T-helper 1 cell (primary cell): ENCODE measurements around the gene BABAM2.

Experiments
- DNase-seq, 5 donors: peaks; one replicate each; pipeline ENCODE4 v3.0.0-alpha.2; 2012 to 2020

The BABAM2 gene

DNA sequence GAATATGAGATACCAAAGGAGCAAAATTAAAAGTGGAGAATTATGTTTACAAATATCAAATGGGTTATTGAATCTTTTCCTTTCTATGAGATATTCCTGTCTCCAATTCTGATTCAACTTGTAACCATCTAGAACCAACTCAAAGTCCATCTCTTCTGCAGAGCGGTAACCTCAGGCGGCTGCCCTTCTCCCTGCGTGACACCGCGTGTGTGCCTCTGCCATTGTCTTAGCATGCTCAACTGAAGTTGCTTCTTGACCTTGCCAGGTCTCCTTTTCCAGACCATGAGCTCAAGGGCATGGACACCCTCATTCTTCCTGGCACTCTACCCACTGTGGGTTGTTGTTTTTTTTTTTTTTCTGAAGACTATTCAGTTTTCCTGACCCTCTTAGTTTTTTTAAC is 398.1 kb downstream of the BABAM2 start:
- no peak for DNase-seq

DNA sequence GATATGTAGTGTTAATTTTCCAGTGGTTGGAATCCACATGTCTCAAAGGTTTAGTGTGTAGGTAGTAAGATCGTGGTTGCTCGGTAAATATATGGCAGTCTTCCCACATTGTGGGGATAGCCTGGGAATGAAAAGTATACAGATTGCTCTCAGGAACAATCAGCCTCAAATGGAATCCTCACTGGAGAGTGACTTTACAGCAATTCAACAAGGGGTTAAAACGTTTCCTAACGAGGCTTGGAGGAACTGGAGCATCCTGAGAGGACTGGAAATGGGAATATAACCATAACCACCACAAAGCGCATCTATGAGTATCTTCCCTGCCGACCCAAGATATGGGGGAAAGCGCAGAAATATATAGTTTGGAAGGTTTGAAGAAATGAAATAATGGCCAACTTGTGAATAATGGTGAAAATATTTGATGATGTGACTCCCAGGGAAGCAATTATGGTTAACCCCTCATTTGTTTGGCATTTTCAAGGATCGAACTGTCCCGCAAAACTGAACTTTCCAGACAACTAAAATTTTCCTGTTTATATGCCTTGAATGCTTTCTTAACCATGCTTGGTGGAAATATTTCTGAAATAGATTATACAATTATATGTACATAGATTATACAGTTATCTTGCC is 401.4 kb downstream of the BABAM2 start:
- DNase-seq, result no peak

DNA sequence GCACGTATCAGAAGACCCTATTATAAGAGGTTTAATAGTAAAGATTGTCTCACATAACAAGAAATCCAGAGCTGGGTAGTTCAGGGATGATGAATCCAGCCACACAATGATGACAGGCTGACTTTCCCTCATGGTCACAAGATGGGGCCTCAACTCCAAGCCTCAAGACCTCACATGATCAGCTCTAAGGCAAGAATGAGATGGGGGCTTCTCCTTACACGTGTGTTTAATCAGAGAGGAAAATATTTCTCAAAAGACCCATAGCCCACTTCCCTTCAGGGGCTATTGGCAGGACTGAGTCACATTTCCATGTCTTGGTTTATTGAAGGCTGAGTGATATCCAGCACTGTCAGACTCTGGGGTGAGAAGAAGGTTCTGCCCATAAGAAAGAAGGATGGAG is 402.0 kb downstream of the BABAM2 start:
- DNase-seq, result no peak

DNA sequence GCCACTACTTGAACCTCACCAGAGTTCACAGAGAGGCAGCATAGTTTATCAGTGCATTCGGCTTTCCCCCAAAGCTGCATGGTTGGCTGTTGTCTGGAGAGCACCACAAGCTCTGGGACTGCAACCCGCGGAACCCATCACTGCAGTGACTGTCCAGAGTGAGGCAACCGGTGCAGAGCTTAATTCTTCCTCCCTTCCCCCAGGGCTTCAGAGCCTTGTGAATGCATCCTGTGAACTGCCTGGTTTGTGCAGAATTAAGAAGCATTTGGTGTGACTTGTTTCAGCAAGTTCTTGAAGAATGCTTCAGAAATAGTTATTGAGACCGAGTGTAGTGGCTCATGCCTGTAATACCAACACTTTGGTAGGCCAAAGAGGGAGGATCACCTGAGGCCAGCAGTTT is 402.9 kb downstream of the BABAM2 start:
- DNase-seq, result no peak

DNA sequence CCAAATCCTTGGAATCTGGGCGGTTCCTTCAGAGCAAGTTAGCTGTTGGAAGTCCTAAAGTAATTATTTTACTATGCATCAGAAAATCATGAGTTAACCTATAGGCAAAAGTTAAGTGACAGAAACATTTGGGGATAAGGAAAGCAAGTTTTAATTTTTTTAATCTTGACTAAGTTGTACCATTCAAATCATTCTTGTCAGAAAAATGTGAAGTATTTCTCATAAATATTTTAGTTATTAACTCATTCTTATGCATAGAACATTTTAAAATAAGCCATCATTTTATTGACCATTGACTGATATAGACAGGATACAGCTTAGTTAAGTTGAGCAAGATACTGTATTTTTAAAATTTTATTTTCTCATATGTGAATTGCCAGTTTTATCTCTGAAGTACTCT is 403.9 kb downstream of the BABAM2 start:
- DNase-seq, result no peak

DNA sequence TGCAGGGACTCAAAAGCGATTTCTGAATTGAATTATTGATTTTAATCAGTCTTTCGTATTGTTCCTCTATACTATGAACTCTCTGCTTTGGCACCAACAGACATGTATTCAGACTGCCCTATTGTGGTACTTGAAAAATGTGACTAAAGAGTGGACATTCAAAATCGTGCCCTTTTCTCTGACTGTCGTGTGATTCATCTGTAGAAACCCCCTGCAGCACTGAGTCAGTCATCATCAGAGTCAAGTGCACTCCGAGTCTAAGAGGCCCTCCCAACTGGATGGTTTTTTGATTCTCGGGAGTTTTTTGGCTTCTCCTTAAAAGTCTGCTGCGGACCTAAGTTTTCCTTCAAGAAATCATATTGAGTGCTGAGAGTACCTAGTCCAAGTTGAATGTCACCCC is 405.7 kb downstream of the BABAM2 start:
- DNase-seq, result no peak

DNA sequence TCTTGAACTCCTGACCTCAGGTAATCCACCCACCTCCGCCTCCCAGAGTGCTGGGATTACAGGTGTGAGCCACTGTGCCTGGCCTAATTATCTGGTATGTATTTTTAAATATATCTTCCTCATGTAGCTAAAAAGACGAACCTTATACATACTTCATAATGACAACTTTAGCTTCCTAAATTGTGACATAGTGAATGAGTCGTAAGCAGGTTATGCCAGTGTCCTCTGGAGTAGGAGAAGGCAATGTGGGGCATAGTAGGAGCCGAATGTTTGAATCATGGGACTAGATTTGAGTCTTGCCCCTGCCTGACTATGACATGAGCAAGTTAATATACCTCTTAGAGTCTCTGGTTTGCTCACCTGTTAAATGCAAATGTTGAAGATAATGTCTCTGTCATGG is 406.4 kb downstream of the BABAM2 start:
- DNase-seq, result no peak

DNA sequence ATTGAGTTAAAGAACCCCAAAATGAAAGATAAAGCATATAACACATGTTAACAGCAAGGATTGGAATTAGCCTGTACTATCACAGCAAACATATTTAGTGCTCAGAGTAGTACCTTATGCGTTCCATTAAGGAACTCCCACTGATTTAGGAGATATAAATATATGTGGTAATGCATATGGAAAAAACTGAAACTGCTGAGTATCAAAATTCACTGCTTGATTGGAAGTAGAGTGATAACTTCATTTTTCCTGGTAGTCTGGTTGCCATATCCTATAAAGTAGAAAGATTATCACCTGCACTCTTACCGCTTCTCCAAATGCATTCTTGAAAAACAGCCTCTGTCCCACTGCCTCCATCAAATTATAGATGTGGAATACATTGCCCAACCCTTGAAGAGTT is 407.0 kb downstream of the BABAM2 start:
- no peak for DNase-seq

DNA sequence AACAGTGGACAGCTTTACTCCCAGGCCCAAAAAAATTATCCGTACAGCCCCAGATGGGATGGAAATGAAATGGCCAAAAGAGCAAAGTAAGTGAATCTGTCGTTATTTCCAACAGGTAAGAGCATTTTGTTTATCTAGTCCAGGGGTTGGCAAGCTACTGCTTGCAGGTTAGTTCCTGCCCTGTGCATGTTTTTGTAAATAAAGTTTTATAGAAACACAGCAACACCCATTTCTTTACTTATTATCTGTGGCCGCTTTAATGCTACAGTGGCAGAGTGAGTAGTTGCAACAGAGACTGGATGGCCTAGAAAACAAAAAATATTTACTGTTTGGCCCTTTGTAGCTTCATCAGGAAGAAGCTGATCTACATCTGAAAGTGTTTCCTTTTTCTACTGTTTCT is 407.9 kb downstream of the BABAM2 start:
- DNase-seq, result no peak

DNA sequence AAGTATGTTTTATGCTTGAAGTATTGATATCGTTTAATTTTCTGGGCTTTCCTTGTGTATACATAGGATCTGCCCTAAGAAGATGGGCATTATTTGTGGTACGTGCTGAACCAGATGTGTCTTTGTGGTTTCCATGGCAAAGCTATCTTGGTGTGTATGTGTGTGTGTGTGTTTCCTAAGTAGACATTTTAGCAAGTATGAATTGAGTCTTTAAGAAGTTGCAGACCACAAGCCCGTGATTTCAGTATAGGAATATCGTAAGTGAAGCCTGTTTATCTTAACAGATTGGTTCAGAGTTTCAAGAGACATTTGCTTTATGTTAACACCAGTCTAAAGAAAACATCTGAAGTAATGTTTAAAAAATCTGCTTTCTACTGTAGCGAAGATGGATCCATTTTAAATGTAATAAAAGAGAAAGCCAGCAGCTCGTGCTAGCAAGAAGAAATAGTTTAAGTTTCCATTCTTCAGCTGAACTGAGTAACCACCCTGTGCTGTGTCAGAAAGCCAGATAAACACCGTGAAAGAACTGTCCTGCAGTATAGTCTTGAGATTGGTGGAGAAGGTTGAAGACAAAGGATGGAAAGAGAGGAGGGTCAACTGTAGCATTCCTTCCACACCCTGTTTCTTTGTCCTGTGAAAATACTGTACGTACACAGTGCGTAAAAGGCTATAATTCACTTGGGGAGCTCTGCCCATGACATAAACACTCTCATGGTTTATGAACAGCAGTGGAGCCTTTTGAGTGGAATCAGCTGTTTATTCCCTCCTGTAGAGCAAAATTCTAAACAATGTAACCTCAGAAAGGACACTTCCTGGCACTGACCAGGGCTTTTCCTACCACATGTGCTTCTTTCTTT is 410.2 kb downstream of the BABAM2 start:
- no peak for DNase-seq

DNA sequence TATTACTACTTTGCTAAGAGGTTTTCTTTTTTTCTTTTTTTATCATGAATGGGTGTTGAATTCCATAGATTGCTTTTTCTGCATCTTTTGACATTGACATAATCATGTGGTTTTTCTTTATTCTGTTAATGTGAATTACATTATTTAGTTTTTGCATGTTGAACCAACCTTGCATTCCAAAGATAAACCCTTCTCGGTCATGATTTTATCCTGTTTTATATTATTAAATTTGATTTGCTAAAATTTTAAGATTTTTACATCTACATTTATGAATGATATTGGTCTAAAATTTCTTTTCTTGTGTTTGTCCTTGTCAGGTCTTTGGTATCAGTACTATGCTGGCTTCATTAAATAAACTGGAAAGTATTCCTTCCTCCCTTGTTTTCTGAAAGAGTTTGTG is 414.7 kb downstream of the BABAM2 start:
- DNase-seq, result no peak

DNA sequence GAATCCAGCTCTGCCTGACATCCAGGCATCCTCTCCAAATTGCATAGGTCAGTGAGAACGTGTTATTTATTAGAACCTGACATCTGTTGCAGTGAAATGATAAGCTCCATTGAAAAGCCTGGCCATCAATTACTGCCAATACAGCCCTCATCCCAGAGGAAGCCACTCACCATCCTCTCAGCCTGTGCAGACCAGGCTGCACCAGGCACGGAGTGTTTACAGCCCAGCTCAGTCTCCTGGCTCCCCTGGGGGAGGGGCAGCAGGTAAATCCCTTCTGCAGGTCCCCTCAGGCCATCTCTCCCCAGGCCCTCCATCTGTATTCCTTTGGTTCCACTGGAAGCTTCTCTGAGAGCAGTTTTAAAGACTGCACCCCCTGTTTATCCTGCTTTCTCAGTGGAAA is 419.6 kb downstream of the BABAM2 start:
- no peak for DNase-seq

DNA sequence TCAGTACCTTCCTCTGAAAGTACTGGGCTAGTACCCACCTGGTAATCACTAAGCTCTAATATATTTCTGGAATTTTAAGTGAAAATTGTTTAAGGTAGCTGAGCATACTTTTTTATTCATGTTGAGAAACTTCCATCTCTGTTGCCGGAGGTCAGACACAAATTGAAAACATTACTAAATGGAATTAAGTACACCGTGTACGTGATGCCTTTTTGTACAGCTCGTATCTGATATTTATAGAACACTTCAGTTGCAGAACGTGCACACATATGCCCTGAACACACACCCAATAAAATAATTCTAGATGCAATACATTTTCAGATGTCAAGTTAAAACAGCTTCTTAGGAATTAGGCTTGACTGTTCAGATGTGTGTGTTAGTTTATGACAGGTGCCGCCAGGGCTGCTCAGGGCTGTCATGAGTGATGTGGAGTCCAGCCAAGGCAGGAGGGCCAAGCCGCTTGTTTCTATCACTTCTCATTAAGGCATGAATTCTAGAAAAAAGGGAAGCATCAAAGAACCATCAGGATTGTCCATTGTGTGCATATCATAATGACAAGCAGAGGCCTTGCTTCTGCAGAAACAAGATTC is 421.2 kb downstream of the BABAM2 start:
- DNase-seq, result no peak

DNA sequence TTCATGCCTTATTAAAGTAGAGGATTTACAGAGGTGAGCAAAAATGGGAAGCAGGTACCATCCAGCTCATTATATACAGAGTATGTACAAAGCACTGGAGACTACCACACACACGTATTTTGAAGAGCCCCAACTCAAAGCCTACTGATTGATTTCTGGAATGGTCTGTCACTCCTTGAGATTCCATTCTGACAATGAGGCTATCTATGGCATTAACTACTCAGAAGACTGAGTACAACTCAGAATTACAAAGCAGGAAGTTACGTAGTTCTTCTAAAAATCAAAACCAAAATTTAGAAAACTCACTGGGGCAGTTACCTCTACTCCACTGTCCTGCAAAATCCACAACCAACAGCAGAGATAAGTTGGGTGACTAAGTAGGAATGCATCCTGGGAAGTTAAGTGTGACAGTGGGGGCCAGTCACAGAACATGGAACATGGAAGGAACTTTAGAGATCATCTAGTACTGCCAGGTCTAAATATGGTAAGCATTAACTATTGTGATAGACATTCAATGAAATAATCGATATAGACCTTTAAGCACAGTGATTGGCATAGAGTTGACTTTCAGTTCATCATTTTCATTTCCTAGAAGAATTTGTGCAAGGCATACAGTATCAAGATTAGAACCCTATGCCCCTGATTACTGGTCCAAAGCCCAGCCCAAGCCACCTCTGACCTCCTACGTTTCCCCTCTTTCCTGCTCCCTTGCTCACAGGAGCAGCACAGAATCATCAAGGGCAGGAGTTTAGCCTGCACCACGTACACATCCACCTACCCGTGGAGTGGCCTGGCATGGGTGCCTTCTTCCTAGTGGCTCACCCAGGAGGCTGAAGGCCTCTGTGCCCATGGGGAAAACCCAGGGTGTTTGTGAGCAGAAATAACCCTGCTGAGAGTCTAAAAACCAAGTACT is 422.0 kb downstream of the BABAM2 start:
- DNase-seq, result no peak

DNA sequence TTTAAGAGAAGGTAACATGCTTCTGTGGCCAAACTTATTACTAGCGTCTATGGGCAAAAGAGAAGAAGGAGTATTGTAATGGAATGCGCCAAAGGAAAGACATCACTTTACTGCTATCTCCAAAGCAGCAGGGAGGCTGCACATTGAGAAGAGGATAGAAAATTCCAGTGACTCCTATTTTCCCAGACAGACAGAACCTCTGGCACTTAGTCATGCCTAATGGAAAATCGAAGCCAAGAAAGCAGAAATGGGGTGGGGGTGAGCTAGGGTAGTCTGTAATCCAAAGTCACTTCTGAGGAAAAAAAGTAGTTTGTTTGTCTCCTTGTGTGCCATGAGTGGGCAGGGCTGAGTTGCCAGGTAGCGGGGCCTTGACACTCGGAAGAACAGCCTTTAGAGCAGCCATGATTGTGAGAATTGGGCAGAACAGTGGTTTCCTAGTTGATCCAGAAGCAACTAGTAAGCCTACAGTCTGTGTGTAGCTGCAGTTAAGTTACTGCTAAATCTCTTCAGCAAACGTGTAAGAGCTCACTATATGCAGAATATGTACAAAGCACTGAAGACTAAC is 422.8 kb downstream of the BABAM2 start:
- DNase-seq, result no peak

DNA sequence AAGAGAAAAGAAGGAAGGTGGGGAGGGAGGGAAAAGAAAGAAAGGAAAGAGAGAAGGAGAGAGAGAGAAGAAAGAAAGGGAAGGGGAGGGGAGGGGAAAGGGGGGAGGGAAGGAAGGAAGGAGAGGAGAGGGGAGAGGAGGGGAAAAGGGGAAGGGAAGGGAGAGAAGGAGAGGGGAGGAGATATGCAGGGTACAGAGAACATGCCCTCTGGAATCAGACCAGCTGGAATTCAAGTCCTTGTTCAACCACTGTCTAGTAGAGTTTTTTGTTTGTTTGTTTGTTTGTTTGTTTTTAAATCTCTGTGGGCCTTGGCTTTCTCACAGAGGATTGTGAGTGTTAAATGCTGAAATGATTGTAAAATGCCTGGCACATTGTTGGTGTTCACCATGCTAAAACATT is 424.4 kb downstream of the BABAM2 start:
- no peak for DNase-seq

DNA sequence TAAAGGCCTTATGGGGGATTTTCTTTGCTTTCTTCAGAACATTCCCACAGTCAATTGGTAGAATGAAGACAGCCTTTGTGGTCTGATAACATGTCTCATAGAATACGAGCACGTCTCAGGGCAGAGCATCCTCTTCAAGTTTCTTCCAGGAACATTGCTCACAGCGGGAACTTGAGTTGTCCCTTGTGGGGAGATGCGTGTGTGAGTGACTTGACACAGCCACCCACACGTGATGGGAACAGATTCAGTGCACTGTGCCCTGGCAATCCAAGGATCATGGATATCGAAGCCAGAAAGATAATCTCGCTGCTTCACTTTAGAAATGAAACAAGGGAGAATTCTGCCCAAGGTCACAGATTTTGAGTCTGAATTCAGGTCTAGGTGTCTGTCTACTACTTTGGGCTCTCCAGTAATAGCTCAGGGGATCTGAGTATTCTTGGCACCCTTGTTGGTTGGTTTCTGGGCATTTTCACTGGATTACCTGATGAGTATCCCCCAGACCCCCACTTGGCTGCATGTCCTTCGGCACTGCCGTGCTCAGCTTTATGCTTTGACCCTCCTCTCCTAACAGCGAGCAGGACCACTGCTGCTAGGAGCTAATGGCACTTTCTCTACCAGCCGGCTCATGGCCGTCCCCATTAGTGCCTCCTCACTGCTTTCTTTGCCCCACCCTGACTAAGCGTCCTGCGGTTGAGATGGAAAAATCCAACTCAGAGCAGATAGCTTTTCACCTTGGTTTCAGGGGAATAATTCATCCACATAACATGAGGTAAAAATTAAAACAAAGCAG is 426.2 kb downstream of the BABAM2 start:
- no peak for DNase-seq

DNA sequence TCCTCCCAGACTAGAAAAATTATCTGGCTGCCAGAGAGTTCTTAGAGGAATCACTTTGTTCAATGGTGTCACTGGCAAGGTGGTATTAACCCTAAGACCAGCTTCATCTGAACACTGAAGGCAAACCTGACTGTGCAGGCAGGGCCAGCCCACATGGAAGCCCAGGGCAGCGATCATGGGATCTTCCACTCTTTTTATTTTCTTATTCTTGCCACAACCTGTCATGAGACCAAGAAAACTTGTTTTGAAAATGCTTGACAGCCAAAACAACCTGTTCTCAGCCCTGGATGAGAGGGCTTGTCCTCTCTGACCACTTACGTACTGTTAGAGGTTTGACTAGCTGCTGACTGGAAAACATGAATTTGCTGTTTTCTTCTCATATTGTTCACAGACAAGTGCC is 426.9 kb downstream of the BABAM2 start:
- DNase-seq, result no peak

DNA sequence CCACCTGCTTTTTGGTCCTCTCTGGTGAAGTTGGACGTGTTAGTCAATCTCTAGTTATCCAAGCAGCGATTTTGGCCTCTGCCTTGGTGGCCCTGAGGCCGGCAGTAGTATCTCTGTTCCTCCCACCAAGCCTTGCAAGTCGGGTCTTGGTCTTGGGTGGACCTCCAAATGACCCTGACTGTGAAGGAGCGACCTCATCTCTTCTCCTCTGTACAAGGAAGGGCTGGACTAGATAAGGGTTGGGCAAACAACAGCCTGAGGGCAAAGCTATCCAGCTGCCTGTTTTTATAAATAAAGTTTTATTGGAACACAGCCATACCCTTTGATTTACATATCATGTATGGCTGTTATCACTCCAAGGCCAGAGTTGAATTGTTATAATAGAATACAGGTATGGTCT is 427.5 kb downstream of the BABAM2 start:
- DNase-seq, result no peak

DNA sequence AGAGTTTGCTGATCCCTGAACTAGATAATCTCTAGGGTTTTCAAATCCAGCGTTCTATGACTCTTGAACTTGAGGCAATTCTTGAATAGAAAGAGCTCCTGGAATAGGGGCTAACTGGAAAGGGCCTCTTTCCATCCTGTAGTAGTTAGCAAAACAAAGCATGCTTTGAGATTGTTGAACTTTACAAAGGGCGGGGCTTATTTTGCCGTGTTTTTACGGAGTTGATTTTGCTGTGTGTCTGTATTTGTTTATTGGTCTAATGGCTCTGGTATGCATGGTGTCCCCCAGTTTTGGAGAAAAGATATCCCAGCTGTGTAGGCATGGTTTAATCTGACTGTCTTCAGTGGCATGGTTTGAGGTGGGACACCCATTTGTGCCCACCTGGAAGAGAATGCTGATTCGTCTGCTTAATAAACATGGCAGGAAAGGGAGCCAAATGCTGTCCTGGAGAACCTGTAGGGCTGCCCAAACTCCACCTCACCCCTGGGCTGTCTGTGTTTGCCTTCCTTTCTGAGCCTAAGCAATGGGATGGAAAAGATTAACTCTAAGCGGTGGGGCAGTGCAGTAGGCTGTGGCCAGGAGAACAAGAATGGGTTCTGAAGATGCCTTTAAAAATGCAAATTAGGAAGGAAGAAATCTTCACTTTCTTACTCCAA is 428.1 kb downstream of the BABAM2 start:
- no peak for DNase-seq
